ENCODE results near the gene SLC39A3.

Gene SLC39A3

DNA sequence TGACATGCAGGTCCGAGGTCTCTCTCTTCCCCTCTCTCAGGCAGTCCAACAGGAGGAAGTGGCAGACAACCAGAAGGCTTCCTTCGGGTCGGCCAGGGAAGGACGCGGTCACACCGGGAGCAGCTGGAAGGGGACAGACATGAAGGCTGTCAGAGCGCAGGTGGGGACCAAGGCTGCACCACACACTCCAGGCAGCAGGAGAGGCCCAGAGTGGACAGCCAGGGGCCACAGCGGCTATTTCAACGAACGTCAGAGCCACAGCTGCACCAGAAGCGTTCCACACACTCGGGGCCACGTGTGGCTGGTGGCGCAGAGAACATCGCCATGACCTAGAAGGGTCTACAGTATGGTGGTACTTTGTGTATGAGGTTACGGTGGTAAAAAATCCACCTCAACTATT is 16.0 kb upstream of the SLC39A3 start:
- H3K4me2 ChIP-seq (ENCODE audit: low read length) = no peak overlapping the region
- no peaks in the 10 kb centered on the region for H3K4me1 ChIP-seq (ENCODE audit: insufficient read depth, low read length, severe bottlenecking)
- H3K36me3 ChIP-seq (ENCODE audit: insufficient read depth, low read length) = peaks cover 58% of the 10 kb centered on the region
- H3K9me2 ChIP-seq (ENCODE audit: low read depth, low read length) = no peaks in the 10 kb centered on the region
- no peaks in the 10 kb centered on the region for H3K27me3 ChIP-seq (ENCODE audit: insufficient read depth, low read length)
- no peak overlapping the region for H3K27ac ChIP-seq (ENCODE audit: low read depth, low read length, poor library complexity, severe bottlenecking)
- H3K79me2 ChIP-seq (ENCODE audit: insufficient read depth, low read length) = no peaks in the 10 kb centered on the region
- H2AFZ ChIP-seq (ENCODE audit: low read length) = no peak overlapping the region
- H3K9me3 ChIP-seq (ENCODE audit: low read length) = no peaks in the 10 kb centered on the region
- H3K4me3 ChIP-seq (ENCODE audit: low read depth, low read length, poor library complexity, severe bottlenecking) = no peak overlapping the region
- TF ChIP-seq, protein P1, sequence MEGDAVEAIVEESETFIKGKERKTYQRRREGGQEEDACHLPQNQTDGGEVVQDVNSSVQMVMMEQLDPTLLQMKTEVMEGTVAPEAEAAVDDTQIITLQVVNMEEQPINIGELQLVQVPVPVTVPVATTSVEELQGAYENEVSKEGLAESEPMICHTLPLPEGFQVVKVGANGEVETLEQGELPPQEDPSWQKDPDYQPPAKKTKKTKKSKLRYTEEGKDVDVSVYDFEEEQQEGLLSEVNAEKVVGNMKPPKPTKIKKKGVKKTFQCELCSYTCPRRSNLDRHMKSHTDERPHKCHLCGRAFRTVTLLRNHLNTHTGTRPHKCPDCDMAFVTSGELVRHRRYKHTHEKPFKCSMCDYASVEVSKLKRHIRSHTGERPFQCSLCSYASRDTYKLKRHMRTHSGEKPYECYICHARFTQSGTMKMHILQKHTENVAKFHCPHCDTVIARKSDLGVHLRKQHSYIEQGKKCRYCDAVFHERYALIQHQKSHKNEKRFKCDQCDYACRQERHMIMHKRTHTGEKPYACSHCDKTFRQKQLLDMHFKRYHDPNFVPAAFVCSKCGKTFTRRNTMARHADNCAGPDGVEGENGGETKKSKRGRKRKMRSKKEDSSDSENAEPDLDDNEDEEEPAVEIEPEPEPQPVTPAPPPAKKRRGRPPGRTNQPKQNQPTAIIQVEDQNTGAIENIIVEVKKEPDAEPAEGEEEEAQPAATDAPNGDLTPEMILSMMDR (IDR thresholded peaks at IDR 0.05; ENCODE audit: low read length) = no peak
- TF ChIP-seq EZH2 (IDR thresholded peaks at IDR 0.05; ENCODE audit: borderline replicate concordance, low read length) = no peak
- H4K20me1 ChIP-seq (ENCODE audit: insufficient read depth, low read length) = no peaks in the 10 kb centered on the region
- H3K9ac ChIP-seq (ENCODE audit: low read length) = no peak overlapping the region
- no peaks in the 10 kb centered on the region for H3F3A ChIP-seq (ENCODE audit: insufficient read depth, low read length)

DNA sequence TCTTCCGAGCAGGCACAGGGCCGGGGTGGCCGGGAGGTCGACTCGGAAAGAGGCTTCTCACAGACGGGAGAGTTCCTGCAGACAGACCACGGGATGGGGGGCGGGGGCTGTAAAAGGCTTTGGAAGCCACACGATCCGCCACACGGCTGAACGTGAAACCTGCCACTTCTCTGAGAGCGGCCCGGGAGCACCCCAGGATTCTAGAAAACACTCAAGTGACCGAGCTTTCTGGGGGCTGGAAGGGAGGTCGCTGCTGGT is 15.6 kb upstream of the SLC39A3 start:
- no peak overlapping the region for H3K9ac ChIP-seq (ENCODE audit: low read length)
- H3F3A ChIP-seq (ENCODE audit: insufficient read depth, low read length) = no peaks in the 10 kb centered on the region
- H4K20me1 ChIP-seq (ENCODE audit: insufficient read depth, low read length) = no peaks in the 10 kb centered on the region
- H3K27me3 ChIP-seq (ENCODE audit: insufficient read depth, low read length) = no peaks in the 10 kb centered on the region
- no peak overlapping the region for H3K4me2 ChIP-seq (ENCODE audit: low read length)
- H3K79me2 ChIP-seq (ENCODE audit: insufficient read depth, low read length) = no peaks in the 10 kb centered on the region
- H3K9me3 ChIP-seq (ENCODE audit: low read length) = no peaks in the 10 kb centered on the region
- H3K4me3 ChIP-seq (ENCODE audit: low read depth, low read length, poor library complexity, severe bottlenecking) = no peak overlapping the region
- H3K4me1 ChIP-seq (ENCODE audit: insufficient read depth, low read length, severe bottlenecking) = no peaks in the 10 kb centered on the region
- H3K9me2 ChIP-seq (ENCODE audit: low read depth, low read length) = no peaks in the 10 kb centered on the region
- no peak for TF ChIP-seq EZH2 (IDR thresholded peaks at IDR 0.05; ENCODE audit: borderline replicate concordance, low read length)
- TF ChIP-seq, protein P1 (IDR thresholded peaks at IDR 0.05; ENCODE audit: low read length) = no peak
- no peak overlapping the region for H3K27ac ChIP-seq (ENCODE audit: low read depth, low read length, poor library complexity, severe bottlenecking)
- no peak overlapping the region for H2AFZ ChIP-seq (ENCODE audit: low read length)
- H3K36me3 ChIP-seq (ENCODE audit: insufficient read depth, low read length) = peaks cover 53% of the 10 kb centered on the region

DNA sequence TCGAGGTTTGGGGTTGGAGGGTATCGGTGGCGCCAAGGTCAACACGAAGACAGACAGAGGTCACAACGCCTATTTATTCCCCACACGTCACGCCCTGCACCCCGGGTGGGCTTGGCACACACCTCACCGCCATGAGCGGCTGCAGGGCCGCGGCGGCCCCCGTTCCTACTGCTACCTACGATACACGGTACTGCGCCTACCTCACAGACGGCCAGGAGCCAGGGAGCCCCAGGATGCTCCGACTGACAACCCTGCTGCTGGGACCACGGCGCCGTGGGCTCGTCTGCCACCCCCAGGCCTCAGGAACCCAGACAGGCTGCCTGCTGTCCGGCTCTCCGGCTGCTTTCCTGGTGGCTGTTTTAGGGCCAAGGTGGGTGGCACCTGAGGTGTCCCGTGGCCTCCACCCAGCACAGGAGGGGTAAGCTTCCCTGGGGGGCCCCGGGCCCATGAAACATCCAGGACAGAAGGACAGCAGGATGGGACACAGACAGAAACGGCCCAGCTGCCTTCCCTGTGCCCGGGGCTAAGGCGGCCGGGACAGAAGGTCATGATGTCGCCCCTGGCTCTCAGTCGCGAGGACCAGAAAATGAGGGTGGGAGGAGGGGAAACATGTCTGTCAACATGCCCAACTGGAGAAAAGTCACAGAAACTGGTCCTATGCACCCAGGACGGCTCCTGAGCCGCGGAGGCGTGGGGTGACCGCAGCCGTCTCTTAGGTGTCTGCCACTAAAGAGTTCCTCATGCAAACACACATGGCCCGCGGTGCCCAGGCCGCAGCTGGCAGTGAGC is 15.0 kb upstream of the SLC39A3 start:
- Histone ChIP-seq H3K79me2 (ENCODE audit: insufficient read depth, low read length) (no peaks in the 10 kb centered on the region), H3K4me2 (ENCODE audit: low read length) (no peak overlapping the region), H3K27ac (ENCODE audit: low read depth, low read length, poor library complexity, severe bottlenecking) (no peak overlapping the region), H3K9ac (ENCODE audit: low read length) (no peak overlapping the region), H4K20me1 (ENCODE audit: insufficient read depth, low read length) (no peaks in the 10 kb centered on the region), H3K36me3 (ENCODE audit: insufficient read depth, low read length) (peaks cover 53% of the 10 kb centered on the region), H3K9me3 (ENCODE audit: low read length) (no peaks in the 10 kb centered on the region), H3K27me3 (ENCODE audit: insufficient read depth, low read length) (no peaks in the 10 kb centered on the region), H3F3A (ENCODE audit: insufficient read depth, low read length) (no peaks in the 10 kb centered on the region), H3K4me3 (ENCODE audit: low read depth, low read length, poor library complexity, severe bottlenecking) (no peak overlapping the region), H2AFZ (ENCODE audit: low read length) (no peak overlapping the region), H3K9me2 (ENCODE audit: low read depth, low read length) (no peaks in the 10 kb centered on the region), H3K4me1 (ENCODE audit: insufficient read depth, low read length, severe bottlenecking) (no peaks in the 10 kb centered on the region)
- no peak for TF ChIP-seq EZH2 (IDR thresholded peaks at IDR 0.05; ENCODE audit: borderline replicate concordance, low read length)
- TF ChIP-seq, protein P1 (IDR thresholded peaks at IDR 0.05; ENCODE audit: low read length) = no peak

All from OCI-LY1 (cell line).